DND-41 (cell line): ENCODE measurements around the gene PREP.

ENCODE experiments used
- ATAC-seq: fragments of 200-7000 bp; cut with Tn5 transposase; 3 replicates; pipeline ENCODE4 v1.9.1; 2021; ENCODE audit warnings: low read depth; ENCODE audit not compliant: insufficient read depth
- DNase-seq: peaks from one replicate; pipeline ENCODE4 v3.0.0-alpha.2; 2020
- H2AFZ ChIP-seq: 2 replicates; pipeline ENCODE4 v1.6.0; 2012; ENCODE audit warnings: low read depth, low read length
- H3K27ac ChIP-seq: 2 replicates; pipeline ENCODE4 v1.5.1; 2012; ENCODE audit warnings: low read length, inconsistent platforms
- H3K27me3 ChIP-seq: fragments of 200-600 bp; sonication (generic); 2 replicates; pipeline ENCODE4 v1.6.0; 2012; ENCODE audit warnings: low read length, mild to moderate bottlenecking, inconsistent platforms; ENCODE audit not compliant: insufficient read depth, poor library complexity
- H3K36me3 ChIP-seq: 2 replicates; pipeline ENCODE4 v1.5.1; 2012; ENCODE audit warnings: low read length, inconsistent platforms; ENCODE audit not compliant: insufficient read depth
- H3K4me1 ChIP-seq: 2 replicates; pipeline ENCODE4 v1.5.1; 2012; ENCODE audit warnings: mild to moderate bottlenecking, low read length; ENCODE audit not compliant: insufficient read depth
- H3K4me2 ChIP-seq: 2 replicates; pipeline ENCODE4 v1.6.0; 2012; ENCODE audit warnings: mild to moderate bottlenecking, moderate library complexity, low read length, inconsistent platforms; ENCODE audit not compliant: insufficient read depth
- H3K4me3 ChIP-seq, 2 experiments: fragments of 200-600 bp in 1 of 2; shearing (Covaris generic) in 1 of 2; 2 replicates each; pipeline ENCODE4 v1.5.1; 2012 to 2016; ENCODE audit warnings: inconsistent platforms in 2 of 2, low read length in 2 of 2, mild to moderate bottlenecking in 2 of 2, low read depth in 1 of 2, moderate library complexity in 1 of 2
- H3K79me2 ChIP-seq: 2 replicates; pipeline ENCODE4 v1.6.0; 2012; ENCODE audit warnings: low read length, inconsistent platforms; ENCODE audit not compliant: insufficient read depth
- H3K9ac ChIP-seq: 2 replicates; pipeline ENCODE4 v1.6.0; 2012; ENCODE audit warnings: low read depth, mild to moderate bottlenecking, inconsistent platforms, low read length, moderate library complexity
- H3K9me3 ChIP-seq: 2 replicates; pipeline ENCODE4 v1.5.1; 2012; ENCODE audit warnings: low read length, moderate library complexity, mild to moderate bottlenecking, inconsistent platforms; ENCODE audit not compliant: insufficient read depth, severe bottlenecking
- H4K20me1 ChIP-seq: 2 replicates; pipeline ENCODE4 v1.6.0; 2012; ENCODE audit warnings: low read length; ENCODE audit not compliant: insufficient read depth
- CTCF ChIP-seq: IDR thresholded peaks from 2 replicates; pipeline ENCODE4 v1.5.1; 2012; ENCODE audit warnings: borderline replicate concordance, low read length, moderate library complexity, mild to moderate bottlenecking; ENCODE audit not compliant: poor library complexity, severe bottlenecking; ENCODE audit errors: extremely low read depth
- EZH2 ChIP-seq: IDR thresholded peaks from 3 replicates; pipeline ENCODE4 v1.6.1; 2012; ENCODE audit warnings: borderline replicate concordance, low read depth, mild to moderate bottlenecking, moderate library complexity, low read length, inconsistent platforms; ENCODE audit not compliant: severe bottlenecking

PREP gene

GRCh38 chr6:105348897-105349296 is 54.0 kb downstream of the PREP start:
- Histone ChIP-seq H3K27me3 (no peaks in the 10 kb centered on the region), H3K4me1 (no peaks in the 10 kb centered on the region), H3K4me3 (no peak overlapping the region), H3K9me3 (no peaks in the 10 kb centered on the region), H3K9ac (no peak overlapping the region), H3K4me2 (no peak overlapping the region), H2AFZ (no peak overlapping the region), H4K20me1 (no peaks in the 10 kb centered on the region; the same call in 1 of the 2 replicates), H3K79me2 (no peaks in the 10 kb centered on the region), H3K36me3 (peaks cover 72% of the 10 kb centered on the region), H3K27ac (no peak overlapping the region)
- TF ChIP-seq EZH2 (no peak), CTCF (no peak)
- DNase-seq (no peak), ATAC-seq (no peak)

- no peak for DNase-seq
- Histone ChIP-seq H2AFZ (no peak overlapping the region), H3K4me2 (no peak overlapping the region), H3K9me3 (no peaks in the 10 kb centered on the region), H3K4me3 (no peak overlapping the region), H3K27me3 (no peaks in the 10 kb centered on the region), H3K36me3 (peaks cover 50% of the 10 kb centered on the region), H3K9ac (no peak overlapping the region), H4K20me1 (no peaks in the 10 kb centered on the region; the same call in 1 of the 2 replicates), H3K27ac (no peak overlapping the region), H3K4me1 (no peaks in the 10 kb centered on the region), H3K79me2 (no peaks in the 10 kb centered on the region)
- TF ChIP-seq CTCF, result no peak
- no peak for TF ChIP-seq EZH2
- ATAC-seq, result no peak
Observed at GRCh38 chr6:105346052-105346451, 56.8 kb downstream of the PREP start.

- no peak overlapping the region for H3K4me2 ChIP-seq
- H2AFZ ChIP-seq, result no peak overlapping the region
- no peak for DNase-seq
Observed at GRCh38 chr6:105345506-105345905, 57.4 kb downstream of the PREP start.

More at GRCh38 chr6:105345506-105345905, 57.4 kb downstream of the PREP start:
- H3K9me3 ChIP-seq, result no peaks in the 10 kb centered on the region
- no peak overlapping the region for H3K4me3 ChIP-seq
- H4K20me1 ChIP-seq, result no peaks in the 10 kb centered on the region; the same call in 1 of the 2 replicates
- no peak for TF ChIP-seq CTCF
- no peak for TF ChIP-seq EZH2
- H3K9ac ChIP-seq, result no peak overlapping the region
- no peaks in the 10 kb centered on the region for H3K79me2 ChIP-seq
- no peaks in the 10 kb centered on the region for H3K4me1 ChIP-seq
- no peak overlapping the region for H3K27ac ChIP-seq
- no peak for ATAC-seq
- peaks cover 44% of the 10 kb centered on the region for H3K36me3 ChIP-seq
- H3K27me3 ChIP-seq, result no peaks in the 10 kb centered on the region
